Loucy (cell line): Measurements from ENCODE around the gene RAD51B.

ENCODE experiments used
- H2AFZ ChIP-seq: fragments of 200-600 bp; sonication (generic); 2 replicates; pipeline ENCODE4 v1.6.0; 2016; ENCODE audit warnings: antibody characterized with exemption, mild to moderate bottlenecking, low read length, moderate library complexity
- H3F3A ChIP-seq: fragments of 200-600 bp; 2 replicates; pipeline ENCODE4 v1.6.0; 2016; ENCODE audit warnings: antibody characterized with exemption, low read depth, mild to moderate bottlenecking
- H3K27me3 ChIP-seq: fragments of 200-600 bp; sonication (generic); 2 replicates; pipeline ENCODE4 v1.6.1; 2014; ENCODE audit warnings: low read length, mild to moderate bottlenecking; ENCODE audit not compliant: insufficient read depth, poor library complexity, severe bottlenecking
- H3K36me3 ChIP-seq: fragments of 200-600 bp; sonication (generic); 2 replicates; pipeline ENCODE4 v1.6.1; 2016; ENCODE audit warnings: low read length; ENCODE audit not compliant: insufficient read depth
- H3K4me1 ChIP-seq: fragments of 200-600 bp; sonication (generic); 2 replicates; pipeline ENCODE4 v1.5.1; 2014; ENCODE audit warnings: low read length, mild to moderate bottlenecking; ENCODE audit not compliant: insufficient read depth, poor library complexity, severe bottlenecking
- H3K4me2 ChIP-seq: fragments of 200-600 bp; sonication (generic); 2 replicates; pipeline ENCODE4 v1.6.0; 2014; ENCODE audit warnings: antibody characterized with exemption, low read length, low read depth, mild to moderate bottlenecking; ENCODE audit not compliant: poor library complexity, severe bottlenecking
- H3K4me3 ChIP-seq: fragments of 200-600 bp; sonication (generic); 2 replicates; pipeline ENCODE4 v1.5.1; 2014; ENCODE audit warnings: low read length, mild to moderate bottlenecking, mixed read lengths; ENCODE audit not compliant: poor library complexity, severe bottlenecking
- H3K79me2 ChIP-seq: fragments of 200-600 bp; sonication (generic); 2 replicates; pipeline ENCODE4 v1.6.1; 2014; ENCODE audit warnings: low read length; ENCODE audit not compliant: insufficient read depth
- H3K9ac ChIP-seq: fragments of 200-600 bp; sonication (generic); 2 replicates; pipeline ENCODE4 v1.6.0; 2014; ENCODE audit warnings: mild to moderate bottlenecking, low read depth, low read length, moderate library complexity; ENCODE audit not compliant: poor library complexity, severe bottlenecking
- H3K9me2 ChIP-seq: fragments of 200-600 bp; sonication (generic); replicated peaks from 2 replicates; pipeline ENCODE4 v1.6.1; 2016; ENCODE audit warnings: low read depth, low read length, mixed read lengths
- H3K9me3 ChIP-seq: fragments of 200-600 bp; sonication (generic); 2 replicates; pipeline ENCODE4 v1.6.1; 2014; ENCODE audit warnings: mild to moderate bottlenecking, antibody characterized with exemption, low read length, low read depth; ENCODE audit not compliant: insufficient read depth
- H4K20me1 ChIP-seq: fragments of 200-600 bp; sonication (generic); 2 replicates; pipeline ENCODE4 v1.6.0; 2014; ENCODE audit warnings: antibody characterized with exemption, low read length, mild to moderate bottlenecking; ENCODE audit not compliant: insufficient read depth, poor library complexity, severe bottlenecking
- EZH2phosphoT487 ChIP-seq: fragments of 200-600 bp; IDR thresholded peaks from 2 replicates; pipeline ENCODE4 v1.6.1; 2018; ENCODE audit warnings: antibody characterized with exemption, mild to moderate bottlenecking, moderate library complexity, borderline replicate concordance
- TF ChIP-seq, protein P1 (sequence below): fragments of 200-600 bp; sonication (generic); conservative IDR thresholded peaks from 2 replicates; pipeline ENCODE4 v1.5.1; 2014; ENCODE audit warnings: mild to moderate bottlenecking, antibody characterized with exemption, low read length

RAD51B gene

GRCh38 chr14:68401855-68402254, 582.3 kb downstream of the RAD51B start:
- H3K36me3 ChIP-seq = no peaks in the 10 kb centered on the region
- no peaks in the 10 kb centered on the region for H3K79me2 ChIP-seq
- peaks cover 19% of the 10 kb centered on the region for H3F3A ChIP-seq
- H4K20me1 ChIP-seq = no peaks in the 10 kb centered on the region
- no peaks in the 10 kb centered on the region for H3K9me3 ChIP-seq
- TF ChIP-seq EZH2phosphoT487 = no peak
- TF ChIP-seq, protein P1, sequence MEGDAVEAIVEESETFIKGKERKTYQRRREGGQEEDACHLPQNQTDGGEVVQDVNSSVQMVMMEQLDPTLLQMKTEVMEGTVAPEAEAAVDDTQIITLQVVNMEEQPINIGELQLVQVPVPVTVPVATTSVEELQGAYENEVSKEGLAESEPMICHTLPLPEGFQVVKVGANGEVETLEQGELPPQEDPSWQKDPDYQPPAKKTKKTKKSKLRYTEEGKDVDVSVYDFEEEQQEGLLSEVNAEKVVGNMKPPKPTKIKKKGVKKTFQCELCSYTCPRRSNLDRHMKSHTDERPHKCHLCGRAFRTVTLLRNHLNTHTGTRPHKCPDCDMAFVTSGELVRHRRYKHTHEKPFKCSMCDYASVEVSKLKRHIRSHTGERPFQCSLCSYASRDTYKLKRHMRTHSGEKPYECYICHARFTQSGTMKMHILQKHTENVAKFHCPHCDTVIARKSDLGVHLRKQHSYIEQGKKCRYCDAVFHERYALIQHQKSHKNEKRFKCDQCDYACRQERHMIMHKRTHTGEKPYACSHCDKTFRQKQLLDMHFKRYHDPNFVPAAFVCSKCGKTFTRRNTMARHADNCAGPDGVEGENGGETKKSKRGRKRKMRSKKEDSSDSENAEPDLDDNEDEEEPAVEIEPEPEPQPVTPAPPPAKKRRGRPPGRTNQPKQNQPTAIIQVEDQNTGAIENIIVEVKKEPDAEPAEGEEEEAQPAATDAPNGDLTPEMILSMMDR = no peak
- no peak overlapping the region for H2AFZ ChIP-seq
- peaks cover 84% of the 10 kb centered on the region for H3K4me1 ChIP-seq
- no peaks in the 10 kb centered on the region for H3K9me2 ChIP-seq
- peak overlapping the region; percentile 57 for H3K4me2 ChIP-seq
- peak overlapping the region; percentile 69 for H3K9ac ChIP-seq
- H3K27me3 ChIP-seq = no peaks in the 10 kb centered on the region
- H3K4me3 ChIP-seq = peak overlapping the region; percentile 39

DNA sequence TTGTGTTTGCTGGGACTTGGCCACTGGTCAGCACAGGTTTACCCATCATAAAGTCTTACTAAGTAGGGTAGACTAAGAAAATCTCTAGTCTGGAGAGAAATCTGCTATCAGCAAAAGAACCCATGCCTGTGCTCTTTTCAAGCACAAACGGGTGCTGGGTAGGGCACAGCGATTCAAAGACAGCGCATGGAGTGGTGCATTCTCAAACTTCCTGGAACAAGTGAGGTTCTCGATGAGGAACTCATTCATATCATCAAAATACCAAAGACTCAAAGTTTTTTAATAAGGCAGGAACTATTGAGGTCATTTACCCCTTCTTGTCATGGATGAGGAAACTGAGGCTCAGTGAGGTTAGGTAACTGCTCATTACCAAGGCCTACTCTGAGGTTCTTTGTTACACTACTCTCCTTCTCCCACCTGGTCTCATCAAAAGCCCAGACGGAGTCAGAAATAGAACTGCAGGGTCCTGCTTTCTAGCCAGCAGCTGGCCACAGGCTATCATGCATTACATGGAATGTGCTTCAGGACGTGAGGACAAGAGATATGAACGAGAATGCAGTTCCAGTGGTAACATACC, 583.0 kb downstream of the RAD51B start:
- no peaks in the 10 kb centered on the region for H3K9me2 ChIP-seq
- H3K4me2 ChIP-seq = peak overlapping the region; percentile 57
- H4K20me1 ChIP-seq = no peaks in the 10 kb centered on the region
- no peak overlapping the region for H2AFZ ChIP-seq
- H3K4me1 ChIP-seq = peaks cover 81% of the 10 kb centered on the region
- peak overlapping the region; percentile 69 for H3K9ac ChIP-seq
- H3K36me3 ChIP-seq = no peaks in the 10 kb centered on the region
- H3K4me3 ChIP-seq = peak overlapping the region; percentile 39
- no peaks in the 10 kb centered on the region for H3K79me2 ChIP-seq
- TF ChIP-seq, protein P1 = no peak
- no peak for TF ChIP-seq EZH2phosphoT487
- no peaks in the 10 kb centered on the region for H3K9me3 ChIP-seq
- no peaks in the 10 kb centered on the region for H3K27me3 ChIP-seq
- H3F3A ChIP-seq = peaks cover 19% of the 10 kb centered on the region

DNA sequence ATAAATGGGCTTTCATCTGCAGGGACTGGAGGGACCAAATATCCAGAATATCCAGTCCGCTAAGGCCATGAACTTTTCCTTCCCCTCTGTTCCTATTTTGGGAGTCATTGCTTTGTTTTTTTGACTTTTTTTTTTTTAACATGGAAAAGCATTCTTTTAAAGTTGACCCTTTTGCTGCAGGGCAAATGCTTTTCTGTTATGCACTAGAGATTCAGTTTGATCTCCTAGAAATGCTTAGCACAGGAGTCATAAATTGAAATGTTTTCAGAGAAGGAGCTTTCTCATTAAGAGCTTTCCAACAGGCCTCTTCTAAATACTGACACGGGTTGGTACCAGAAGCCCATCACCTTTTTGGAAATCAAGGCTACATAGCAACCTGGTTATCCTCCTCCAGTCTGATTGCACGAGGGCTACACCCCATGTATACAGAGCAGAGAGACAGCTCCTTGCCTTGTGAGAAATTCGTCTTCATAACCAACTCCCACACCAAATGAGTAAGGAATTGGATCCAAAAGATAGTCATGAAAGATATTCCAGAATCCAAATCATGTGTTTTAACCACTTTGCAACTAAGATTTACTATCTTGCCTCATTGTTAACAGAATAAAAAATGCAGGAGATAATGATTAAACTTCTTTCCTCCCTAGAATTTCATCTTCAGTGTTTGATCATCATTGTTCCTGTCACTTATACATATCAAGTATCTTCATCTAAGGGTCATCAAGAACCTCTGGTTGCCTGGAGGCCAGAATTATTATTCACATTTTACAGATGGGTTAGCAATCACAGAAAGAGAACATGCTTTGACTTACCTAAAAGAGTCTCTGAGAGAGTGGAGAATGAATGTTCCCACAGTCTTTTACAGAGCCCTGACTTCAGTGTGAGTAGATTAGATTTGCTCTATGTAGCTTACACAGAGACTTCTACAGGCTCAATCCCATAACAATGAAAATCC, 583.9 kb downstream of the RAD51B start:
- Histone ChIP-seq H4K20me1 (no peaks in the 10 kb centered on the region), H3K9me3 (no peaks in the 10 kb centered on the region), H3K79me2 (no peaks in the 10 kb centered on the region), H3K36me3 (no peaks in the 10 kb centered on the region), H3K27me3 (no peaks in the 10 kb centered on the region), H3K4me1 (peaks cover 81% of the 10 kb centered on the region), H2AFZ (no peak overlapping the region), H3K4me3 (no peak overlapping the region), H3K9ac (peak overlapping the region; percentile 69), H3F3A (peaks cover 25% of the 10 kb centered on the region), H3K9me2 (no peaks in the 10 kb centered on the region), H3K4me2 (peak overlapping the region; percentile 57)
- TF ChIP-seq EZH2phosphoT487 = no peak
- TF ChIP-seq, protein P1 = no peak
